Measurements from ENCODE around the gene TSPAN5.

The TSPAN5 gene

GRCh38 chr4:98470366-98470765 lies 188.0 kb downstream of the TSPAN5 start:
- Histone ChIP-seq H3K27ac (replicated peaks) (no peak overlapping the region), H3K27me3 (ENCODE audit: insufficient read depth, poor library complexity, severe bottlenecking) (no peaks in the 10 kb centered on the region), H3K4me3 (replicated peaks; ENCODE audit: insufficient read depth, low read length) (no peak overlapping the region)
- TF ChIP-seq SPI1 (IDR thresholded peaks at IDR 0.05; ENCODE audit: borderline replicate concordance, low read depth) (no peak), GABPA (IDR thresholded peaks at IDR 0.05; ENCODE audit: low read depth) (no peak), POLR2AphosphoS5 (IDR thresholded peaks at IDR 0.05; ENCODE audit: low read depth) (no peak), REST (IDR thresholded peaks at IDR 0.05; ENCODE audit: insufficient replicate concordance, low read depth) (no peak), CTCF (IDR thresholded peaks at IDR 0.05; ENCODE audit: insufficient read depth, low read length) (no peak)
- no peak for DNase-seq (ENCODE audit: low read depth in 1 of 2, low spot score in 1 of 2)

GRCh38 chr4:98469771-98470170 lies 188.6 kb downstream of the TSPAN5 start:
- no peak for TF ChIP-seq POLR2AphosphoS5 (IDR thresholded peaks at IDR 0.05; ENCODE audit: low read depth)
- TF ChIP-seq SPI1 (IDR thresholded peaks at IDR 0.05; ENCODE audit: borderline replicate concordance, low read depth) = no peak
- no peak for TF ChIP-seq REST (IDR thresholded peaks at IDR 0.05; ENCODE audit: insufficient replicate concordance, low read depth)
- TF ChIP-seq CTCF (IDR thresholded peaks at IDR 0.05; ENCODE audit: insufficient read depth, low read length) = no peak
- TF ChIP-seq GABPA (IDR thresholded peaks at IDR 0.05; ENCODE audit: low read depth) = no peak
- no peak for DNase-seq (ENCODE audit: low read depth in 1 of 2, low spot score in 1 of 2)

GRCh38 chr4:98468709-98469108 lies 189.7 kb downstream of the TSPAN5 start:
- no peak overlapping the region for H3K27ac ChIP-seq (replicated peaks)
- TF ChIP-seq GABPA (IDR thresholded peaks at IDR 0.05; ENCODE audit: low read depth) (no peak), CTCF (IDR thresholded peaks at IDR 0.05; ENCODE audit: insufficient read depth, low read length) (no peak), SPI1 (IDR thresholded peaks at IDR 0.05; ENCODE audit: borderline replicate concordance, low read depth) (no peak), REST (IDR thresholded peaks at IDR 0.05; ENCODE audit: insufficient replicate concordance, low read depth) (no peak), POLR2AphosphoS5 (IDR thresholded peaks at IDR 0.05; ENCODE audit: low read depth) (no peak)
- no peaks in the 10 kb centered on the region for H3K27me3 ChIP-seq (ENCODE audit: insufficient read depth, poor library complexity, severe bottlenecking)
- no peak for DNase-seq (ENCODE audit: low read depth in 1 of 2, low spot score in 1 of 2)
- H3K4me3 ChIP-seq (replicated peaks; ENCODE audit: insufficient read depth, low read length) = no peak overlapping the region

More at GRCh38 chr4:98469771-98470170, 188.6 kb downstream of the TSPAN5 start:
- Histone ChIP-seq H3K27ac (replicated peaks) (no peak overlapping the region), H3K27me3 (ENCODE audit: insufficient read depth, poor library complexity, severe bottlenecking) (no peaks in the 10 kb centered on the region), H3K4me3 (replicated peaks; ENCODE audit: insufficient read depth, low read length) (no peak overlapping the region)

Measured in HL-60 (cell line).